Natural killer cell treated with Interleukin-12 subunit alpha and Interleukin-12 subunit beta and Interleukin-15 and Interleukin-18, amount 100 ng/mL, for 72 hours (primary cell): ENCODE data around the gene HMGCL. TPM values are rescaled to one million over a fixed set of nuclear protein-coding genes. Genes with fewer than 3 reads are reported as not detected.
"Not testable (repeated sequence)": the region's sequence is repeated elsewhere in the genome, so short reads cannot be mapped to it uniquely, and the experiment has no call there.

Source experiments
- ATAC-seq, 2 donors: fragments of 150-1000 bp; cut with Tn5 transposase in 1 of 2; sonication (Bioruptor Pico), chemical (Tn5 transposase) in 1 of 2; 2 replicates each; pipeline ENCODE4 v1.10.0; 2021
- DNase-seq: peaks from one replicate; pipeline ENCODE4 v3.0.0; 2022; ENCODE audit warnings: low spot score
- H3K27ac Mint-ChIP-seq, 2 donors: 1 replicate in 1 of 2; 2 replicates in 1 of 2; pipeline ENCODE4 v1.8.0; 2022; ENCODE audit warnings: mixed read lengths in 2 of 2, mild to moderate bottlenecking in 1 of 2, moderate library complexity in 1 of 2
- H3K27me3 Mint-ChIP-seq, 2 donors: 1 replicate in 1 of 2; 2 replicates in 1 of 2; pipeline ENCODE4 v1.8.0; 2022; ENCODE audit warnings: mixed read lengths in 2 of 2
- H3K36me3 Mint-ChIP-seq: one replicate; pipeline ENCODE4 v1.8.0; 2022; ENCODE audit warnings: mixed read lengths
- H3K4me1 Mint-ChIP-seq, 2 donors: 1 replicate in 1 of 2; 2 replicates in 1 of 2; pipeline ENCODE4 v1.8.0; 2022; ENCODE audit warnings: low read depth in 2 of 2, mixed read lengths in 2 of 2, mild to moderate bottlenecking in 1 of 2
- H3K4me3 Mint-ChIP-seq: one replicate; pipeline ENCODE4 v1.8.0; 2022; ENCODE audit warnings: mixed read lengths
- H3K9me3 Mint-ChIP-seq: 2 replicates; pipeline ENCODE4 v1.8.0; 2022; ENCODE audit warnings: mixed read lengths
- total RNA-seq, 2 donors: library from RNA; stranded (reverse); gene quantifications; one replicate each; pipeline ENCODE4 v1.2.3, GENCODE V29; 2022

HMGCL gene
- total RNA-seq, 2 donors from 2014 or later: 26.1 to 29.1 TPM

- Mint-ChIP-seq H3K27ac (peak overlapping the region; percentile 88 to 96), H3K9me3 (no peaks in the 10 kb centered on the region)
Observed at GRCh38 chr1:23791516-23792047, 33.6 kb downstream of the HMGCL start.

GRCh38 chr1:23790696-23791515 lies 34.3 kb downstream of the HMGCL start, which contains the start of gene LYPLA2:
Gene LYPLA2 (plus strand): TSS chr1:23791145. CDS start chr1:23792683, 1,538 bp downstream.
- Mint-ChIP-seq H3K9me3 (no peaks in the 10 kb centered on the region), H3K27me3 (no peaks in the 10 kb centered on the region), H3K36me3 (peaks cover 18% of the 10 kb centered on the region), H3K27ac (peak within 1 kb of the TSS; percentile 88 to 96), H3K4me1 (peaks cover 16 to 22% of the 10 kb centered on the region in 2 donors), H3K4me3 (peak within 1 kb of the TSS; percentile 95)
- DNase-seq (peak; percentile 94), ATAC-seq (peak; percentile 94)

More at GRCh38 chr1:23791516-23792047, 33.6 kb downstream of the HMGCL start:
- DNase-seq (no peak), ATAC-seq (peak in 1 of 2 donors; percentile 2)
- Mint-ChIP-seq H3K4me1 (peaks cover 16 to 22% of the 10 kb centered on the region in 2 donors), H3K27me3 (no peaks in the 10 kb centered on the region), H3K4me3 (peak overlapping the region; percentile 95), H3K36me3 (peaks cover 12% of the 10 kb centered on the region)

GRCh38 chr1:23788695-23789094 lies 36.5 kb downstream of the HMGCL start:
- peaks cover 16 to 25% of the 10 kb centered on the region in 2 donors for H3K4me1 Mint-ChIP-seq
- ATAC-seq (no peak), DNase-seq (no peak)
- peaks cover 28% of the 10 kb centered on the region for H3K36me3 Mint-ChIP-seq
- no peaks in the 10 kb centered on the region for H3K9me3 Mint-ChIP-seq
- H3K27ac Mint-ChIP-seq: peak overlapping the region; percentile 65 to 88
- H3K4me3 Mint-ChIP-seq: no peak overlapping the region
- no peaks in the 10 kb centered on the region for H3K27me3 Mint-ChIP-seq

GRCh38 chr1:23787701-23788100 lies 37.5 kb downstream of the HMGCL start:
- H3K27ac Mint-ChIP-seq: no peak overlapping the region
- H3K9me3 Mint-ChIP-seq: no peaks in the 10 kb centered on the region
- H3K4me3 Mint-ChIP-seq: no peak overlapping the region
- no peaks in the 10 kb centered on the region for H3K27me3 Mint-ChIP-seq
- DNase-seq (no peak), ATAC-seq (no peak)
- peaks cover 28% of the 10 kb centered on the region for H3K36me3 Mint-ChIP-seq
- peaks cover 16 to 25% of the 10 kb centered on the region in 2 donors for H3K4me1 Mint-ChIP-seq

GRCh38 chr1:23784846-23785245 lies 40.4 kb downstream of the HMGCL start:
- Mint-ChIP-seq H3K4me1 (peaks cover 6 to 14% of the 10 kb centered on the region in 2 donors), H3K4me3 (no peak overlapping the region), H3K27me3 (no peaks in the 10 kb centered on the region), H3K9me3 (no peaks in the 10 kb centered on the region), H3K27ac (no peak overlapping the region), H3K36me3 (peaks cover 28% of the 10 kb centered on the region)
- ATAC-seq (no peak), DNase-seq (no peak)

DNA sequence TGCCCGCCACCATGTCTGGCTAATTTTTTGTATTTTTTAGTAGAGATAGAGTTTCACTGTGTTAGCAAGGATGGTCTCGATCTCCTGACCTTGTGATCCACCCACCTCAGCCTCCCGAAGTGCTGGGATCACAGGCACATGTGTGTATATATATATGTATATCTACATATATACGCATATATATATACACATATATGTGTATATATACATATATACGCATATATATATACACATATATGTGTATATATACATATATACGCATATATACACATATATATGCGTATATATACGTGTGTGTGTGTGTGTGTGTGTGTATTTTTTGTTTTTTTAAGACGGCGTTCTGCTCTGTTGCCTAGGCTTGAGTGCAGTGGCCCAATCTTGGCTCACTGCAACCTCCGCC lies 42.1 kb downstream of the HMGCL start:
- not testable (repeated sequence) for H3K4me3 Mint-ChIP-seq, DNase-seq, ATAC-seq, H3K27ac Mint-ChIP-seq, H3K27me3 Mint-ChIP-seq, H3K9me3 Mint-ChIP-seq
- Mint-ChIP-seq H3K4me1 (peaks cover 15 to 21% of the 10 kb centered on the region in 2 donors), H3K36me3 (peaks cover 27% of the 10 kb centered on the region)

- ATAC-seq: no peak
- Mint-ChIP-seq H3K27ac (peak overlapping the region; percentile 74 to 80), H3K36me3 (peaks cover 4% of the 10 kb centered on the region), H3K4me3 (peak overlapping the region; percentile 88), H3K27me3 (no peaks in the 10 kb centered on the region), H3K9me3 (no peaks in the 10 kb centered on the region), H3K4me1 (peaks cover 15 to 20% of the 10 kb centered on the region in 2 donors)
- DNase-seq: no peak
Observed at GRCh38 chr1:23779826-23780371, 45.3 kb downstream of the HMGCL start.

DNA sequence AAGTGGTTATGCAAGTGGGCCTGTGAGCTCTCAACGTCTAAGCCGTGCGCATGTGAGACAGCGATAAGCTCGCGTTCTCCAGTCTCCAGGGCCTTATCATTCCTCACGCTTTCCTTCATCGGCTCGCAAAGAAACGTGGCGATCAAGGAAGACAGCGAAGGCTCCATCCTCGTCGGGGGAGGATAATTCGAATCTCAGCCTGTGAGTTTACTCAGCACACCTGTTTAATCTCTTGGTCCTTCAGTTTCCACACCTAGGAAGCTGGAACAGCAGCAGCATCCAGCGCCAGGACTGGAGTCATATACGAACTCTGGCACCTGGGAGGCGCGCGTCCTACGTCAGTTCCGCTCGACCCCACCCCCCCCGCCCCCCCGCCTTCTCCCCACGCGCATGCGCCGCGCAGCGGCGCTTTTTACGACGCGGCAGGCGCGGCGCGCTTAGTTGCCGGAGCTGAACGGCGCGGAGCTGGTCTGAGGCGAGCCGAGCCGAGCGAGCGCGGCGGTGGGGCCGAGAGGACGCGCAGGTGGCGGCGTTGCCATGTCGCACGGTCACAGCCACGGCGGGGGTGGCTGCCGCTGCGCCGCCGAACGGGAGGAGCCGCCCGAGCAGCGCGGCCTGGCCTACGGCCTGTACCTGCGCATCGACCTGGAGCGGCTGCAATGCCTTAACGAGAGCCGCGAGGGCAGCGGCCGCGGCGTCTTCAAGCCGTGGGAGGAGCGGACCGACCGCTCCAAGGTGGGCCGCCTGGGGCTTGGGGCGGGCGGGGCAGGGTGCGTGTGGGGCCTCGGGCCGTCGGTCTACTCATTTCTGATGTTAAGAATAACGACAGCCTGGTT lies 47.0 kb downstream of the HMGCL start, which contains the start of gene PITHD1:
Gene PITHD1 (plus strand): TSS at position 440 of the 836 bp plus-strand sequence. CDS start 98 bp downstream, at position 538.
- DNase-seq (peak; percentile 87), ATAC-seq (peak; percentile 92 to 93)
- H3K27ac Mint-ChIP-seq: peak within 1 kb of the TSS; percentile 84 to 93
- peak within 1 kb of the TSS; percentile 89 for H3K4me3 Mint-ChIP-seq
- H3K4me1 Mint-ChIP-seq: peaks cover 19 to 25% of the 10 kb centered on the region in 2 donors
- no peaks in the 10 kb centered on the region for H3K36me3 Mint-ChIP-seq
- no peaks in the 10 kb centered on the region for H3K27me3 Mint-ChIP-seq
- no peaks in the 10 kb centered on the region for H3K9me3 Mint-ChIP-seq

DNA sequence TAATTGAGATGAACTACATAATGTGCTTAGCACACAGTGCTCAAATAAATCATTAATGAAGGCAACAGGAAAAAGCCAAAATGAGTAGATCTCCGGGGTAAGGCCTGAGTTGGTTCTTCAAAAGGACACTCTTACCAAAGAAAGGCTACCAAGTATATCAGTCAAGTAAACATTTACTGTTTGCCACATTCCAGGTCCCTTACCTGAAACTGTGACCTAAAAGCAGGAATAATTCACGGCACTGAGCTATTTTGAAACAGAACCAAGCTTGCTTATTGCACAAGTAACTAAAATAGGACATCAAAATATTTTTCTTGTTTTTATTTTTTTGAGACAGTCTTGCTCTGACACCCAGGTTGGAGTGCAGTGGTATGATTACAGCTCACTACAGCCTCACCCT lies 49.0 kb downstream of the HMGCL start:
- Mint-ChIP-seq H3K4me3 (no peak overlapping the region), H3K27me3 (no peaks in the 10 kb centered on the region), H3K27ac (no peak overlapping the region), H3K9me3 (no peaks in the 10 kb centered on the region), H3K36me3 (no peaks in the 10 kb centered on the region), H3K4me1 (peaks cover 19 to 23% of the 10 kb centered on the region in 2 donors)
- no peak for DNase-seq
- no peak for ATAC-seq

DNA sequence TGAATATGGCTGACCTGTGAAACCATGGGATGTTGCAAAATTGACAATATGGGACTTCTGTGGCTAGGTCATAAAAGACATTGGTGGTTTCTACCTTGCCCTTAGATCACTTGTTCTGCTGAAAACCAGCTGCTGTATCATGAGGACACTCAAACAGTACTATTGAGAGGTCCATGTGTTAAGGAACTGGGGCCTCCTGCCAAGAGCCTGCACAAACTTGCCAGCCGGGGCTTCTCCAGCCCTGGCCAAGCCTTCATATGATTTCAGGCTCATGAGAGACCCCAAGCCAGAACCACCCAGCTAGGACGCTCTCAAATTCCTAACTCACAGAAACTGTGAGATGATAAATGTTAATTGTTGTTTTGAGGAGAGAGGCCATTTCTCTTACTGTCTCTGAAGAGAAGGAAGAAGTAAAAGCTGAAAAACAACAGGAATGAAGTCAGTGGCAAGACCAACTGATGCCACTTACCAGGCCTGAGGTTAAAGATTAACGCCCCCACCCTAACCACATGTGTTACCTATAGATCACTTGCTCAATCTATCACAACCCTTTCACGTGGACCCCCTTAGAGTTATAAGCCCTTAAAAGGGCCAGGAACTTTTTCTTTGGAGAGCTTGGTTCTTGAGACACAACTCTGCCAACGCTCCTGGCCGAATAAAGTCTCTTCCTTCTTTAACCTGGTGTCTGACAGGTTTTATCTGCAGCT lies 50.9 kb downstream of the HMGCL start:
- Mint-ChIP-seq H3K36me3 (no peaks in the 10 kb centered on the region), H3K4me3 (no peak overlapping the region), H3K27ac (no peak overlapping the region), H3K9me3 (no peaks in the 10 kb centered on the region), H3K4me1 (peaks cover 8 to 14% of the 10 kb centered on the region in 2 donors), H3K27me3 (no peaks in the 10 kb centered on the region)
- ATAC-seq (no peak), DNase-seq (no peak)

DNA sequence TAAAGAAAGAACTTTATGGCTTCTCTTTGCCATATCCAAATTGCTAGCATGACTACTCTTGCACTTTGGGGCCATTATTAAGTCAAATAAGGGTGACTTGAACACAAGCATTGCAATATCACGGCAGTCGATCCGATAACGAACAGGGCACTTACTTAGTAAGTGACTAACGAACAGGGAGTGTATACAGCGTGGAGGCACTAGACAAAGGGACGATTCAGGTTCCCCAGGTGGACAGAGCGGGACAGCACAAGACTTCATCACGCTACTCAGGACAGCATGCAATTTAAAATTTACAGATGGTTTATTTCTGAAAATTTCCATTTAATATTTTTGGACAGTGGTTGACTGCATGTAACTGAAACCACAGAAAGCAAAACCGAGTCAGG lies 52.4 kb downstream of the HMGCL start:
- no peaks in the 10 kb centered on the region for H3K36me3 Mint-ChIP-seq

GRCh38 chr1:23772049-23772853 lies 53.0 kb downstream of the HMGCL start:
- H3K9me3 Mint-ChIP-seq: no peaks in the 10 kb centered on the region
- DNase-seq (peak; percentile 88), ATAC-seq (peak; percentile 88 to 93)
- no peaks in the 10 kb centered on the region for H3K36me3 Mint-ChIP-seq
- H3K4me3 Mint-ChIP-seq: no peak overlapping the region
- no peak overlapping the region for H3K27ac Mint-ChIP-seq
- H3K27me3 Mint-ChIP-seq: no peaks in the 10 kb centered on the region
- peaks cover 4 to 7% of the 10 kb centered on the region in 2 donors for H3K4me1 Mint-ChIP-seq

More for the DNA sequence above, 52.4 kb downstream of the HMGCL start:
- Mint-ChIP-seq H3K27ac (no peak overlapping the region), H3K4me1 (peaks cover 4 to 7% of the 10 kb centered on the region in 2 donors), H3K4me3 (no peak overlapping the region), H3K27me3 (no peaks in the 10 kb centered on the region), H3K9me3 (no peaks in the 10 kb centered on the region)
- no peak for ATAC-seq
- no peak for DNase-seq
